SK-N-SH (cell line): ENCODE results near the gene IGDCC3. TPM values are rescaled to one million over a fixed set of nuclear protein-coding genes. Genes with fewer than 3 reads are reported as not detected.

ENCODE experiments used
- CTCF ChIA-PET: fragments of 300-600, 350-600 bp; formaldehyde crosslinking; extraction: SDS; loops from one replicate; lab custom pipeline; 2021; lab: Yijun Ruan, JAX
- POLR2A ChIA-PET: fragments of 350-600 bp; sonication (Branson Sonifier 250); formaldehyde crosslinking; extraction: SDS; loops from one replicate; lab custom pipeline; 2020; ENCODE audit warnings: antibody characterized with exemption, inconsistent platforms; lab: Yijun Ruan, JAX
- DNase-seq: peaks from one replicate; pipeline ENCODE4 v3.0.0; 2012
- H2AFZ ChIP-seq: fragments of 200-600 bp; sonication (generic); 2 replicates; pipeline ENCODE4 v1.8.1; 2016; ENCODE audit warnings: antibody characterized with exemption, mild to moderate bottlenecking, low read depth
- H3F3A ChIP-seq: fragments of 200-600 bp; sonication (generic); replicated peaks from 2 replicates; pipeline ENCODE3; 2016; ENCODE audit warnings: antibody characterized with exemption, mild to moderate bottlenecking; ENCODE audit not compliant: insufficient read depth
- H3K27ac ChIP-seq, 2 experiments: fragments of 200-500 bp in 1 of 2; fragments of 200-600 bp in 1 of 2; sonication (Bioruptor generic) in 1 of 2; sonication (generic), shearing (Covaris generic) in 1 of 2; 2 replicates each; pipeline versions ENCODE4 v1.5.1 to v1.6.1; 2014 to 2016; ENCODE audit warnings: low read depth in 2 of 2, inconsistent platforms in 1 of 2, low read length in 1 of 2, mild to moderate bottlenecking in 1 of 2, mixed read lengths in 1 of 2
- H3K27me3 ChIP-seq: fragments of 200-600 bp; sonication (generic), shearing (Covaris generic); 2 replicates; pipeline ENCODE4 v1.6.1; 2016; ENCODE audit warnings: mixed run types; ENCODE audit not compliant: insufficient read depth
- H3K36me3 ChIP-seq, 2 experiments: fragments of 200-500 bp in 1 of 2; fragments of 200-600 bp in 1 of 2; sonication (Bioruptor generic) in 1 of 2; sonication (generic) in 1 of 2; replicated peaks in 1 of 2; 2 replicates each; pipeline versions ENCODE3 to v1.5.1; 2014 to 2016; ENCODE audit warnings: low read length in 1 of 2, mild to moderate bottlenecking in 1 of 2; ENCODE audit not compliant: insufficient read depth in 2 of 2, control insufficient read depth in 1 of 2
- H3K4me1 ChIP-seq, 2 experiments: fragments of 200-500 bp in 1 of 2; fragments of 200-600 bp in 1 of 2; sonication (Bioruptor generic) in 1 of 2; sonication (generic), shearing (Covaris generic) in 1 of 2; 2 replicates each; pipeline versions ENCODE4 v1.5.1 to v1.6.1; 2014 to 2016; ENCODE audit warnings: low read depth in 1 of 2, low read length in 1 of 2, mixed run types in 1 of 2; ENCODE audit not compliant: insufficient read depth in 2 of 2, control insufficient read depth in 1 of 2
- H3K4me2 ChIP-seq: fragments of 200-600 bp; sonication (generic), shearing (Covaris generic); 2 replicates; pipeline ENCODE4 v1.6.1; 2017; ENCODE audit warnings: mixed run types
- H3K4me3 ChIP-seq, 2 experiments: fragments of 200-500 bp in 1 of 2; fragments of 200-600 bp in 1 of 2; sonication (Bioruptor generic) in 1 of 2; sonication (generic), shearing (Covaris generic) in 1 of 2; 2 replicates each; pipeline versions ENCODE4 v1.5.1 to v1.8.1; 2014 to 2016; ENCODE audit warnings: low read depth in 2 of 2, inconsistent platforms in 1 of 2, low read length in 1 of 2, mild to moderate bottlenecking in 1 of 2, mixed read lengths in 1 of 2, moderate library complexity in 1 of 2
- H3K79me2 ChIP-seq: fragments of 200-600 bp; sonication (generic); 2 replicates; pipeline ENCODE4 v1.8.1; 2017; ENCODE audit warnings: mild to moderate bottlenecking; ENCODE audit not compliant: insufficient read depth
- H3K9ac ChIP-seq: fragments of 200-600 bp; sonication (generic); 2 replicates; pipeline ENCODE4 v1.6.1; 2017; ENCODE audit warnings: mixed run types
- H3K9me2 ChIP-seq: fragments of 200-600 bp; sonication (generic); 2 replicates; pipeline ENCODE4 v1.6.1; 2017; ENCODE audit warnings: mixed run types
- H3K9me3 ChIP-seq: fragments of 200-600 bp; sonication (generic); 2 replicates; pipeline ENCODE4 v1.6.1; 2017; ENCODE audit warnings: mixed run types, mild to moderate bottlenecking, moderate library complexity
- H4K20me1 ChIP-seq: fragments of 200-600 bp; sonication (generic); 2 replicates; pipeline ENCODE4 v1.6.1; 2017; ENCODE audit warnings: mild to moderate bottlenecking, mixed run types; ENCODE audit not compliant: insufficient read depth
- CTCF ChIP-seq: fragments of 200-600 bp; sonication (generic); IDR thresholded peaks from 2 replicates; pipeline ENCODE4 v1.6.1; 2017; ENCODE audit warnings: antibody characterized with exemption, mild to moderate bottlenecking, moderate library complexity
- EZH2phosphoT487 ChIP-seq: fragments of 200-600 bp; sonication (generic); IDR thresholded peaks from 2 replicates; pipeline ENCODE4 v1.6.1; 2017; ENCODE audit warnings: low read depth, mixed run types, mild to moderate bottlenecking, antibody characterized with exemption, moderate library complexity, borderline replicate concordance
- FOXJ3 ChIP-seq: sonication (generic); formaldehyde crosslinking; IDR thresholded peaks from 2 replicates; pipeline ENCODE4 v1.5.1; 2020; ENCODE audit warnings: mild to moderate bottlenecking, missing genetic modification reagents
- GATA2 ChIP-seq: sonication (generic); formaldehyde crosslinking; IDR thresholded peaks from 2 replicates; pipeline ENCODE4 v1.5.0; 2020; ENCODE audit warnings: mild to moderate bottlenecking, missing genetic modification reagents
- IRF3 ChIP-seq: fragments of 150-350 bp; IDR thresholded peaks from 2 replicates; pipeline ENCODE4 v1.6.1; 2016; ENCODE audit warnings: mild to moderate bottlenecking, low read depth, low read length
- MAX ChIP-seq: IDR thresholded peaks from 2 replicates; pipeline ENCODE4 v1.4.0; 2012; ENCODE audit warnings: low read depth
- MEF2A ChIP-seq: IDR thresholded peaks from 2 replicates; pipeline ENCODE4 v1.4.0; 2012; ENCODE audit warnings: low read depth, borderline replicate concordance
- NFIC ChIP-seq: IDR thresholded peaks from 2 replicates; pipeline ENCODE4 v1.4.0; 2012; ENCODE audit warnings: borderline replicate concordance
- PBX3 ChIP-seq: IDR thresholded peaks from 2 replicates; pipeline ENCODE4; 2012
- RAD21 ChIP-seq: IDR thresholded peaks from 2 replicates; pipeline ENCODE4 v1.6.1; 2012; ENCODE audit warnings: mild to moderate bottlenecking, low read length
- RXRA ChIP-seq: IDR thresholded peaks from 2 replicates; pipeline ENCODE4 v1.4.0; 2012; ENCODE audit warnings: low read depth, mild to moderate bottlenecking, borderline replicate concordance
- USF1 ChIP-seq: IDR thresholded peaks from 2 replicates; pipeline ENCODE4 v1.4.0; 2012; ENCODE audit warnings: low read depth, borderline replicate concordance
- ZBTB33 ChIP-seq: IDR thresholded peaks from 2 replicates; pipeline ENCODE4 v1.4.0; 2012; ENCODE audit warnings: low read depth, borderline replicate concordance
- WGBS: methylation state at CpG from one replicate; pipeline ENCODE4 v1.1.6; 2017; ENCODE audit warnings: low lambda C conversion rate; 5-methylcytosine and 5-hydroxymethylcytosine counted together
- polyA plus RNA-seq, 3 experiments: library from polyadenylated mRNA; depleted of rRNA; stranded (reverse); fragments of >200 nt; gene quantifications; 2 replicates each; pipeline ENCODE4 v1.2.3, GENCODE V29; 2012

The IGDCC3 gene
- polyA plus RNA-seq, 1 of the 3 experiments (the other 2 are of a cell fraction), result 0.43 TPM

GRCh38 chr15:65328506-65329287, 49.1 kb downstream of the IGDCC3 start:
- Histone ChIP-seq H3K9me3 (no peaks in the 10 kb centered on the region), H3K27me3 (no peaks in the 10 kb centered on the region), H3K4me3 (no peak overlapping the region), H3K4me2 (no peak overlapping the region), H2AFZ (no peak overlapping the region), H3K36me3 (no peaks in the 10 kb centered on the region), H3F3A (no peaks in the 10 kb centered on the region), H3K27ac (no peak overlapping the region), H4K20me1 (no peaks in the 10 kb centered on the region)
- peak; percentile 30 for DNase-seq
- 84% methylated on average over 9 of the region's 21 CpGs for WGBS
- ChIA-PET POLR2A (no interaction called here), CTCF (interaction anchor here (1.0 to 21.5 kb wide), 3 partner anchors 9 to 55 kb away, joined by 3 to 969 read pairs (median 15); partner anchors contain the start of gene IGDCC3)
- TF ChIP-seq PBX3, result no peak
- no peak for TF ChIP-seq MAX
- TF ChIP-seq, all 33 proteins: peak for 0
- H3K4me1 ChIP-seq, result peaks cover 0 to 13% of the 10 kb centered on the region in 2 experiments; a peak in 1 of 4 replicates
- no peaks in the 10 kb centered on the region for H3K79me2 ChIP-seq
- H3K9ac ChIP-seq, result no peak overlapping the region
- no peaks in the 10 kb centered on the region for H3K9me2 ChIP-seq

- Histone ChIP-seq H3K4me1 (peaks cover 0 to 11% of the 10 kb centered on the region in 2 experiments; a peak in 1 of 4 replicates), H3F3A (peaks cover 4% of the 10 kb centered on the region), H3K27me3 (no peaks in the 10 kb centered on the region), H3K4me3 (no peak overlapping the region), H3K79me2 (no peaks in the 10 kb centered on the region), H3K4me2 (no peak overlapping the region), H2AFZ (no peak overlapping the region), H3K9me3 (no peaks in the 10 kb centered on the region), H4K20me1 (no peaks in the 10 kb centered on the region), H3K9me2 (no peaks in the 10 kb centered on the region), H3K9ac (no peak overlapping the region), H3K27ac (no peak overlapping the region), H3K36me3 (no peaks in the 10 kb centered on the region)
- 73% methylated on average over 10 of the region's 12 CpGs for WGBS
- POLR2A ChIA-PET, result no interaction called here
- CTCF ChIA-PET, result interaction anchor here (1.0 to 21.5 kb wide), 4 partner anchors 9 to 57 kb away, joined by 3 to 969 read pairs (median 4); partner anchors contain the start of gene IGDCC3
- DNase-seq, result peak; percentile 48
- TF ChIP-seq RXRA, result no peak
- TF ChIP-seq RAD21, result no peak
- TF ChIP-seq ZBTB33, result no peak
- TF ChIP-seq EZH2phosphoT487, result no peak
- no peak for TF ChIP-seq NFIC
- TF ChIP-seq CTCF, result no peak
- no peak for TF ChIP-seq MEF2A
- TF ChIP-seq GATA2 (CRISPR knock-in tag), result no peak
- no peak for TF ChIP-seq IRF3
- no peak for TF ChIP-seq FOXJ3 (CRISPR knock-in tag)
- TF ChIP-seq USF1, result no peak
Measured at GRCh38 chr15:65327651-65328393, 50.0 kb downstream of the IGDCC3 start.
